ENCODE measurements around the gene DCLK3.
A peak's percentile ranks its signal among the peaks of the same experiment; 100 is the strongest.

DNA sequence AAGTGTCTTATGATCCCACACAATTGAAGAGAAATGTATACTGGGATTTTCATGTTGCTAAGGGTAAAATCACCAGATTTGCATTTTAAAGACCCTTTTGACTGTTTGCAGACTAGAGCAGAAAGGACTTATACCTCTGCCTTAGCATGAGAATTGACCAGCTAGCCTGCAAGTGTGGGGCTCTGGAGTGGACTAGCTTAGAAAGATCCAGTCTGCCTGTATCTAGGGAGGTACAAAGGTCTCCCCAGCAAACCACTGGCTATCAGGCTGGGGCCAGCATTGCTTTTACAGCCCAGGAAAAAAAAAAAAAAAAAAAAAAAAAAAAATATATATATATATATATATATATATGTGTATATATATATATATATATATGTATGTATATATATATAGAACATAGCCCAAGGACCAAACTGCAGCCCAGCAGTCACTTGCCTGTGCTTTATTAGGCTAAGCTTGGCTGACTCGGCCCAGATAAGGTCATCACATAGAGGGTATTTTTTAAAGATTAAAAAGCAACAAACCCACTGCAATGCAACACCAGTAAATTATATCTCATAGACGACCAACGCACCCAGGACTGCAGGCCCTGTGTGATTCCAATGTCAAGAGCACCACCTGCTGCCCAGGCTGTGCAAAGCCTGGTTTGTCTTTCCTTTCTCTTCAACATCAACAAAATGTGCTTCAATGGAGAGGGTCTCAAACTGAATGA is 63.7 kb downstream of the DCLK3 start:
- no peak for TF ChIP-seq EZH2 (optimal IDR thresholded peaks at IDR 0.05; ENCODE audit: low read depth, low read length)
- TF ChIP-seq, protein P1, sequence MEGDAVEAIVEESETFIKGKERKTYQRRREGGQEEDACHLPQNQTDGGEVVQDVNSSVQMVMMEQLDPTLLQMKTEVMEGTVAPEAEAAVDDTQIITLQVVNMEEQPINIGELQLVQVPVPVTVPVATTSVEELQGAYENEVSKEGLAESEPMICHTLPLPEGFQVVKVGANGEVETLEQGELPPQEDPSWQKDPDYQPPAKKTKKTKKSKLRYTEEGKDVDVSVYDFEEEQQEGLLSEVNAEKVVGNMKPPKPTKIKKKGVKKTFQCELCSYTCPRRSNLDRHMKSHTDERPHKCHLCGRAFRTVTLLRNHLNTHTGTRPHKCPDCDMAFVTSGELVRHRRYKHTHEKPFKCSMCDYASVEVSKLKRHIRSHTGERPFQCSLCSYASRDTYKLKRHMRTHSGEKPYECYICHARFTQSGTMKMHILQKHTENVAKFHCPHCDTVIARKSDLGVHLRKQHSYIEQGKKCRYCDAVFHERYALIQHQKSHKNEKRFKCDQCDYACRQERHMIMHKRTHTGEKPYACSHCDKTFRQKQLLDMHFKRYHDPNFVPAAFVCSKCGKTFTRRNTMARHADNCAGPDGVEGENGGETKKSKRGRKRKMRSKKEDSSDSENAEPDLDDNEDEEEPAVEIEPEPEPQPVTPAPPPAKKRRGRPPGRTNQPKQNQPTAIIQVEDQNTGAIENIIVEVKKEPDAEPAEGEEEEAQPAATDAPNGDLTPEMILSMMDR (IDR thresholded peaks at IDR 0.05; ENCODE audit: low read length): peak; percentile 87
- TF ChIP-seq EZH2phosphoT487 (IDR thresholded peaks at IDR 0.05; ENCODE audit: low read length): no peak

All from MM.1S (cell line).